Measurements from ENCODE around the gene PSPH.

DNA sequence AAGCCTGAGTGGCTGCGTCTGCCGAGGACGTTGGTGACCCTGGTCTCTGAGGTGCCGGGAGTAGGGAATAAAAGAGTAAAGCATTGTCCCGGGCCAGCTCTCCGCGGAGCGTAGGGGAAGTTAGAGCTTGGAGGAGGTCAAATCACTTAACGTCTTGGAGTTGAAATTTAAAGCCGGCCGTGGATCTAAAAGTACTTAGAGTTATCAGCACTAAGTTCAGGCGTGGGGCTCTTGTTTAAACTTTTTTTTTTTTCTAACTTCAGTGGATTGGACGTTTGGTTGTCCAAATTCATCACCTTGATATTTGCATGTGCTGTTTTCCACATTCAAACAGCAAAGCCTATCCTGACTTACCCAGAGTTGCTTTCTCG is 86.2 kb downstream of the PSPH start:
- TF ChIP-seq, protein P1, sequence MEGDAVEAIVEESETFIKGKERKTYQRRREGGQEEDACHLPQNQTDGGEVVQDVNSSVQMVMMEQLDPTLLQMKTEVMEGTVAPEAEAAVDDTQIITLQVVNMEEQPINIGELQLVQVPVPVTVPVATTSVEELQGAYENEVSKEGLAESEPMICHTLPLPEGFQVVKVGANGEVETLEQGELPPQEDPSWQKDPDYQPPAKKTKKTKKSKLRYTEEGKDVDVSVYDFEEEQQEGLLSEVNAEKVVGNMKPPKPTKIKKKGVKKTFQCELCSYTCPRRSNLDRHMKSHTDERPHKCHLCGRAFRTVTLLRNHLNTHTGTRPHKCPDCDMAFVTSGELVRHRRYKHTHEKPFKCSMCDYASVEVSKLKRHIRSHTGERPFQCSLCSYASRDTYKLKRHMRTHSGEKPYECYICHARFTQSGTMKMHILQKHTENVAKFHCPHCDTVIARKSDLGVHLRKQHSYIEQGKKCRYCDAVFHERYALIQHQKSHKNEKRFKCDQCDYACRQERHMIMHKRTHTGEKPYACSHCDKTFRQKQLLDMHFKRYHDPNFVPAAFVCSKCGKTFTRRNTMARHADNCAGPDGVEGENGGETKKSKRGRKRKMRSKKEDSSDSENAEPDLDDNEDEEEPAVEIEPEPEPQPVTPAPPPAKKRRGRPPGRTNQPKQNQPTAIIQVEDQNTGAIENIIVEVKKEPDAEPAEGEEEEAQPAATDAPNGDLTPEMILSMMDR (IDR thresholded peaks at IDR 0.05): no peak
- TF ChIP-seq POLR2A (IDR thresholded peaks at IDR 0.05): no peak

Measured in testis (tissue), 2 donors.